ELF-1 (cell line): ENCODE measurements around the gene PSKH1.
"Not testable (repeated sequence)": the region's sequence is repeated elsewhere in the genome, so short reads cannot be mapped to it uniquely, and the experiment has no call there.

Experiments used
- DNase-seq: peaks from one replicate; pipeline ENCODE4 v3.0.0-alpha.2; 2016; ENCODE audit warnings: low read depth, low spot score

The PSKH1 gene

DNA sequence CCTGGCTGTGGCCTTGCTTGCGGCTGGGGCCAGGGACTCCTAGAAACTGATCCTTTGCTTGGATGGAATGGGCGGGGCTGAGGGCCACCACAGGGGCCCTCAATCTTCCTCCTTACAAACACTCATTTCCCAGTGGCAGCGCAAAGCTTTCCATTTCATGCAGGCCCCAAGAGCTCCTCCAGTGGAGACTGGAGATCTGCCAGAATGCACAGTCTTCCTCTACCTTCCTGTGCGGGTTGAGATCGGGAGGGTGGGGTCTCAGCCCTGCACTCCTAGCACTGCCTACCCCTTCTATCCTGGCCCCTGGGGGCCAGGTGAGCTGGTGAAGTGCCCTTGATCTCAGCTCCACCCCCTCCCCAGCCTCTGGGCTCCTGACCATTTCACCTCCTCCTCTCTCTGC, 6.7 kb upstream of the PSKH1 start:
- peak; percentile 46 for DNase-seq

- DNase-seq, result no peak
Observed at GRCh38 chr16:67888331-67888730, 4.7 kb upstream of the PSKH1 start.

DNA sequence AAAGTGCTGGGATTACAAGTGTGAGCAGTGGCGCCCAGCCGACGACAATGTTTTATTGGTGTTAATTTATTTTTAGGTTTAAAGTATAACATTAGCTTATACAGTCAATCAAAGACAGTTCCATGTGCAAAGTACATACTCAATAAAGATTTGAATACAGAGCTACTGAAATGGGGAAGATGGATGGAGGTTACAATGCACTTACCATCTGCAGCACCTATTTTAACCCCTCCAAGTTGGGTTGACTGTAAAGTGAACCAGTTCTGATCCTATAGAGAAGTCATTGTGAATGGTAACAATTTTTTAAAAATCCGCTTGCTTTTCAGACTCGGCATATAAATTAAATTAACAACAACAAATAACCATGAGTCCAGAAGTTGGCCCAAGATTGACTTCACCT, 679 bp upstream of the PSKH1 start:
- no peak for DNase-seq

GRCh38 chr16:67893743-67894399, 817 bp downstream of the PSKH1 start:
- DNase-seq, result peak; percentile 63

DNA sequence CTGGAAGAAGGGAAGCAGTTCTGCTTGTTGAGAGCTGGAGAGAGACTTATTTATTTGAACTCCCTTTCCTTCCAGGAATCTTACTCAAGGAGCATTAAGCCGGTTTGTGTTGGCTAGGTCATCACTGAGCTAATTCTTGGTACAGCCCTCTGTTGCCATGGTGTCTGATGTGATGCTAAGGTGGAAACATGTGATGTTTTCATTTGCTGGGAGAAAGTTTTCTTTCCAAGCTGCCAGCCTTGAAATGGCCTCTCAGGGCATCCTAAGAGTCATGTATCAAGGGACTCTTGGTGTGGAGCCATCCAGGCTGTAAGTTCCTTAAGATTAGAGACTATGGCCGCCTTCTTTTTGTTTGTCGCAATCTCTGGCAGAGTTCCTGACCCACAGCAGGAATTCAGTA, 4.2 kb downstream of the PSKH1 start:
- DNase-seq, result no peak

DNA sequence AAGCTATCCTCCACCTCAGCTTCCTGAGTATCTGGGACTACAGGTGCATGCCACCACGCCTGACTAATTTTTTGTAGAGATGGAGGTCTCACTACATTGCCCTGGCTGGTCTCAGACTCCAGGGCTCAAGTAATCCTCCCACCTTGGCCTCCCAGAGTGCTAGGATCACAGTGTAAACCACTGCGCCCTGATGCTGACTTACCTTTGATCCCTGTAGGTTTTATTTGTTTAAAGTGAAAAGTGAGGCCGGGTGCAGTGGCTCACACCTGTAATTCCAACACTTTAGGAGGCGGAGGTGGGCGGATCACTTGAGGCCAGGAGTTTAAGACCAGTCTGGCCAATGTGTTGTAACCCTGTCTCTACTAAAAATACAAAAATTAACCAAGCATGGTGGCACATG, 8.7 kb downstream of the PSKH1 start:
- no peak for DNase-seq

DNA sequence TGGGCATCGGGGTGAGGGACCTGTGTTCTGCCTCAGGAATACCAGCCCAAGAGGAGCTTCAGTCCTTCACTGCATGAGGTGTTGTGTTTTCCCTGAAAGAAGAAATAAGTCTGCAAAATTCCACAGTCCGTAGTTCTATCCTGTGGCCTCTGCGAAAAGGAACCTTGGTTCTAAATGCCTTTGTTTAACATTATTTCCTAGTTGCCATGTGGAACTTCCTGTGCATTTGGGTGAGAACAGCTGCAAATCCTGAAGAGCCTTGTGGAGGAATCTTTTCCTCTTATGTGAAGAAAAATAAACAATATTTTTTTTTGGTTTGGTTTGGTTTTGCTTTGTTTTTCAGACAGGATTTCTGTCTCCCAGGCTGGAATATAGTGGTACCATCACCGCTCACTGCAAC, 9.8 kb downstream of the PSKH1 start:
- DNase-seq, result no peak

- no peak for DNase-seq
Observed at GRCh38 chr16:67907397-67908180, 14.5 kb downstream of the PSKH1 start.

DNA sequence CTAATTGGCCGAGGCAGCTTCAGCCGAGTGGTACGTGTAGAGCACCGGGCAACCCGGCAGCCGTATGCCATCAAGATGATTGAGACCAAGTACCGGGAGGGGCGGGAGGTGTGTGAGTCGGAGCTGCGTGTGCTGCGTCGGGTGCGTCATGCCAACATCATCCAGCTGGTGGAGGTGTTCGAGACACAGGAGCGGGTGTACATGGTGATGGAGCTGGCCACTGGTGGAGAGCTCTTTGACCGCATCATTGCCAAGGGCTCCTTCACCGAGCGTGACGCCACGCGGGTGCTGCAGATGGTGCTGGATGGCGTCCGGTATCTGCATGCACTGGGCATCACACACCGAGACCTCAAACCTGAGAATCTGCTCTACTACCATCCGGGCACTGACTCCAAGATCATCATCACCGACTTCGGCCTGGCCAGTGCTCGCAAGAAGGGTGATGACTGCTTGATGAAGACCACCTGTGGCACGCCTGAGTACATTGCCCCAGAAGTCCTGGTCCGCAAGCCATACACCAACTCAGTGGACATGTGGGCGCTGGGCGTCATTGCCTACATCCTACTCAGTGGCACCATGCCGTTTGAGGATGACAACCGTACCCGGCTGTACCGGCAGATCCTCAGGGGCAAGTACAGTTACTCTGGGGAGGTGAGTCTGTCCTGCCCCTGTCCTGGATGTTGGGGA, 16.1 kb downstream of the PSKH1 start:
- DNase-seq, result no peak

DNA sequence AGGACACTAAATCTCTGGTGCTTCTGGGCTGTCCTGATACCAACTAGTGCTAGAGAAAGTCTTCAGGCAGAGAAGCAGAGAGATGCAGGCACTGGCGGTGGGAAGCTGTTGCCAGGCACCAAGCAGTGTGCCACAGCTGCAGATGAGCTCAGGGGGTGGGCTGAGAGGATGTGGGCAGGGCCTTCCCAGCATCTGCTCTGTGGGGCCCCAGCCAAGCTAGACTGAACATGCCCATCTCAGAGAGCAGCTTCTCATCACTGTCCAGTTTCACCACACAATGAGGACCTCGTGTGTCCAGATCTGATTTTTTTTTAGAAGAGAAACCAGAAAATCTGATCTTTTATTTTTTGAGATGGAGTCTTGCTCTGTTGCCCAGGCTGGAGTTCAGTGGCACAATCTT, 17.1 kb downstream of the PSKH1 start:
- no peak for DNase-seq

DNA sequence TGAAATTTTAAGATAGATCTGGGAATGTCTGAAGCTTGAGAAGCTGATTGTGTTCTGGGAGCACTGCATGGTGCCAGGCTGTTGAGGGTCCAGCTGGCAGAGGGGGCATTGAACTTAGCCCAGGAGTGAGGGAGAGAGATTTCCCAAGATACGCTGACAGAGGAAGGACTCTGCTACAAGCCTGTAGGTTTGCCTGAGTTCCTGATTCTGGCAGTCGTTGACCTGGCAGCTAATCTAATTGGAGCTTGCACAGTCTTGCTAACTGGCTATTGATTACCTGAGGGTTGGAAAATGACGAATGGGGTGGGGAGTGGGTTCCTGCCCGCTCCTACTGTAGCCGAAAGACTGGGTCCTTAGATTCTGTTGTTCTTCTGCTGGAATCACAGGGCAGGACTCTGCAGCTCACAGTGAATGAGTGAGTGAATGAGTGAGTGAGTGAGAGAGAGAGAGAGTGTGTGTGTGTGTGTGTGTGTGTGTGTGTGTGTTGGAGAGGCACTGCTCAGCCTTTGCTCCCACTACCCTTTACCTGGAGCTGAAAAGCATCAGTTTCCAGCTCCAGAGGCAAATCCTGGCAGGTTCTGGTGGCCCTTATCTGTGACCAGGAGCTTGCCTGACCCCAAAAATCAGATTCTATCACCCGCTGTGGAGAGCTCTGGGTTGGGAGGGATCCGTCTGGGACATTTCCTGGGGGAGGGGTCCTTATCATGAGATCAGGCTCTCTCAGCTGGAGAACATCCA, 21.9 kb downstream of the PSKH1 start:
- peak; percentile 73 for DNase-seq

GRCh38 chr16:67915496-67915769, 22.4 kb downstream of the PSKH1 start:
- not testable (repeated sequence) for DNase-seq

- DNase-seq, result no peak
Observed at GRCh38 chr16:67915831-67916723, 23.0 kb downstream of the PSKH1 start.

DNA sequence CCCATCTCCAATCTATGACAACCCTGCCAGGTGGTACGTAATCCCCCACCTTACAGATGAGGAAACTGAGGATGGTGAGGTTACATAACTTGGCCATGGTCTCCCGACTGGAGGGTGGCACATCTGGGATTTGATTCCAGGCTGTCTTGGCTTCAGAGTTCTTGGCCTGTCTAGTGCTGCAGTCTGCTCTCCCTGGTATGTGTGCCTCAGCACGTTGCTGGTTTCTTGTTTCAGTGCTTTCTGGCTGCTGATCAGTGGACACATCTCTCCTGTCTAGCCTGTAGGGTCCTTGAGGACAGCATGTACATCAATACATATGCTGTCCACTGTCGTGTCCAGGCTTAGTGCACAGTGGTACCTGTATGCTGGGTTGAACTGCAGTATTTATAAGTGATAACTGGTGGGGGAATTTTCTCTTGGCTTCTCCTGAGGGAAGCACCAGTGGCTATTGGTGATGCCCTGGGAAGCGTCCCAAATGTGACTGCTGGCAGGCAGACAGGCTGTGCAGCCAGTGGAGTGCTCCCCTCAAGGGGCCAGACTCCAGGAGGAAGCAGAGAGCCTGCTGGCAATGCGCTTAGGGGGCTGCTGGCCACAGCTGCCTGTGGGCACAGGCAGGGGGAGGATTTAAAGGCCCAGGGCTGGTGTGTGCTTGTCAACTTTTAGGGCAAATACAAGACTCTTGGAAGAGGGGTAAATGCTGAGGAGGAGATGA, 24.2 kb downstream of the PSKH1 start:
- no peak for DNase-seq

DNA sequence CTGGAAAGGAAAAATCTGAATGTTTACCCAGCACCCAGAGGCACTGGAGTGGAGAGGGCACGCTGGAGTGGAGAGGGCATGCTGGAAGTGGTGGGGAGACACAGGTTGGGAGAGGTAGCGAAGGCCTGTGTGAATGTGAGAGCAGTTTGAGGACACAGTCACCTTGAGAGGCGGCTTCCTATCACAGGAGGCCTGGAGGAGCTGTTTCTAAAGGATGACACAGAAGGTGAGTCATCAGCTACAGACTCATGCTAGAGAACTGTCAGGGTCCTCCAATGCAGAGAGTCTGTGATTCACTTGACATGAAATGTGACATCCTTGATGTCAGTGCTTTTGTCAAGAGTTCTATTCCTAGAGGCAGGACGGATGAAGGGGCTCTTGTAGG, 24.8 kb downstream of the PSKH1 start:
- DNase-seq, result no peak

- no peak for DNase-seq
Observed at GRCh38 chr16:67919622-67920221, 26.7 kb downstream of the PSKH1 start.

DNA sequence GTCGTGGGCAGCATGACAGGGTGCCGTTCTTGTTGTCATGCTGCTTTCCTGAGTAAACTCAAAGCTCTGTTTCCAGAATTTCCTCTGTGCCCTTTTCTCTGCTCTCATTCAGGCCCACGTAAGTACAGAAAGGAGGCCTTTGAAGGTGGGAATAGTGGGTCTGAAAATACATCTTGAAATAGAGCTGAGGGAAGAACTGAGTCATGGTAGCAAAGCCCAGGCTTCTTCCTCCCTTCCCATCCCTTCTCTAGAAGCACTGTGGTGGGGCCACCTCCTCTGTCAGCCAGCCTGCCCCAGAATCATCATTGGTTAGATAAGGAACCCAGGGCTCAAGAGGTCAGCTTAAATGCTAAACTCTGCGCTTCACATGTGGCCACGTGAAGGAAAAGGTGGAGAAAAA, 29.2 kb downstream of the PSKH1 start:
- DNase-seq, result no peak

- no peak for DNase-seq
Observed at GRCh38 chr16:67922740-67923139, 29.7 kb downstream of the PSKH1 start.

DNA sequence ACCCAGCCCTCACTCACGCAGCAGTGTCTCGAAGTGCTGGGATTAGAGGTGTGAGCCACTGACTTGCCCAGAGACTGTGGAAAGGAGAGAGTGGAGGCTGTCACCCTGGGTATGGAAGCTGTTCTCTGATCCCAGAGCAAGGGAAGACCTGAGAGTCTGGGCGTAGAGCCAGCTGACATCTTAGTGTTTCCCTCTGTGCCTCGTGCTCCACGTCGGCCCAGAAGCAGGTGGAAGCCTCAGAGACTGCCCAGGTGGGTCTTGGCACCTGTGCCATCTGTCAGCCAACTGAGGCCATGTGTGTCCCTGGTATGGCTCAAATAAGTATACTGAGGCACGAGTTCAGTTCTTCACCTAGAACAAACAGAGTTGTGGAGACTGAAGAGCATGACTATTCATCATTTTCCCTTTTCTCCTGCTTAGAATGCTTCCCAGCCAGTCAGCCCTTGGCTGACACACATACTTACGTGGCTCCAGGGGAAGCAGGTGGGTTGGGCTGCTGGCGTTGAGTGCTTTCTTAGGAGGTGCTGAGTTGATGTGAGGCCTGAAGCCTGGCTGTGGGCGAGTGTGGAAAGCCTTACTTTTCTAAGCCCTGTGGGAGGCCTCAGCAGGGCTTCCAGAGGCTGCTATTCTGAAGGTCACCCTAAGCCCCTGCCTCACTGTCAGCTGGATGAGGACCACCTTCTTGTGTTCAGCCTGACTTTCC, 30.5 kb downstream of the PSKH1 start:
- no peak for DNase-seq
